ENCODE results near the gene VOPP1.

The VOPP1 gene

GRCh38 chr7:55432939-55433784 lies 139.1 kb downstream of the VOPP1 start:
- no peak for DNase-seq (ENCODE audit: low read depth)

GRCh38 chr7:55432506-55432905 lies 139.8 kb downstream of the VOPP1 start:
- no peak for DNase-seq (ENCODE audit: low read depth)

- no peak for DNase-seq (ENCODE audit: low read depth)
These were observed 140.4 kb downstream of the VOPP1 start for GRCh38 chr7:55431898-55432297.

GRCh38 chr7:55429835-55430499 lies 142.3 kb downstream of the VOPP1 start:
- DNase-seq (ENCODE audit: low read depth): no peak

- DNase-seq (ENCODE audit: low read depth): no peak
These were observed 144.5 kb downstream of the VOPP1 start for GRCh38 chr7:55427800-55428199.

GRCh38 chr7:55427342-55427741 lies 145.0 kb downstream of the VOPP1 start:
- no peak for DNase-seq (ENCODE audit: low read depth)

GRCh38 chr7:55426676-55427075 lies 145.6 kb downstream of the VOPP1 start:
- no peak for DNase-seq (ENCODE audit: low read depth)

- DNase-seq (ENCODE audit: low read depth): no peak
These were observed 147.1 kb downstream of the VOPP1 start for GRCh38 chr7:55425141-55425752.

- no peak for DNase-seq (ENCODE audit: low read depth)
These were observed 148.4 kb downstream of the VOPP1 start for GRCh38 chr7:55423891-55424290.

GRCh38 chr7:55423277-55423711 lies 149.0 kb downstream of the VOPP1 start:
- no peak for DNase-seq (ENCODE audit: low read depth)
